Loucy (cell line): ENCODE measurements around the gene GRHL3.

Experiments
- H2AFZ ChIP-seq: fragments of 200-600 bp; sonication (generic); 2 replicates; pipeline ENCODE4 v1.6.0; 2016; ENCODE audit warnings: antibody characterized with exemption, mild to moderate bottlenecking, low read length, moderate library complexity
- H3F3A ChIP-seq: fragments of 200-600 bp; 2 replicates; pipeline ENCODE4 v1.6.0; 2016; ENCODE audit warnings: antibody characterized with exemption, low read depth, mild to moderate bottlenecking
- H3K27me3 ChIP-seq: fragments of 200-600 bp; sonication (generic); 2 replicates; pipeline ENCODE4 v1.6.1; 2014; ENCODE audit warnings: low read length, mild to moderate bottlenecking; ENCODE audit not compliant: insufficient read depth, poor library complexity, severe bottlenecking
- H3K36me3 ChIP-seq: fragments of 200-600 bp; sonication (generic); 2 replicates; pipeline ENCODE4 v1.6.1; 2016; ENCODE audit warnings: low read length; ENCODE audit not compliant: insufficient read depth
- H3K4me1 ChIP-seq: fragments of 200-600 bp; sonication (generic); 2 replicates; pipeline ENCODE4 v1.5.1; 2014; ENCODE audit warnings: low read length, mild to moderate bottlenecking; ENCODE audit not compliant: insufficient read depth, poor library complexity, severe bottlenecking
- H3K4me2 ChIP-seq: fragments of 200-600 bp; sonication (generic); 2 replicates; pipeline ENCODE4 v1.6.0; 2014; ENCODE audit warnings: antibody characterized with exemption, low read length, low read depth, mild to moderate bottlenecking; ENCODE audit not compliant: poor library complexity, severe bottlenecking
- H3K4me3 ChIP-seq: fragments of 200-600 bp; sonication (generic); 2 replicates; pipeline ENCODE4 v1.5.1; 2014; ENCODE audit warnings: low read length, mild to moderate bottlenecking, mixed read lengths; ENCODE audit not compliant: poor library complexity, severe bottlenecking
- H3K79me2 ChIP-seq: fragments of 200-600 bp; sonication (generic); 2 replicates; pipeline ENCODE4 v1.6.1; 2014; ENCODE audit warnings: low read length; ENCODE audit not compliant: insufficient read depth
- H3K9ac ChIP-seq: fragments of 200-600 bp; sonication (generic); 2 replicates; pipeline ENCODE4 v1.6.0; 2014; ENCODE audit warnings: mild to moderate bottlenecking, low read depth, low read length, moderate library complexity; ENCODE audit not compliant: poor library complexity, severe bottlenecking
- H3K9me2 ChIP-seq: fragments of 200-600 bp; sonication (generic); replicated peaks from 2 replicates; pipeline ENCODE4 v1.6.1; 2016; ENCODE audit warnings: low read depth, low read length, mixed read lengths
- H3K9me3 ChIP-seq: fragments of 200-600 bp; sonication (generic); 2 replicates; pipeline ENCODE4 v1.6.1; 2014; ENCODE audit warnings: mild to moderate bottlenecking, antibody characterized with exemption, low read length, low read depth; ENCODE audit not compliant: insufficient read depth
- H4K20me1 ChIP-seq: fragments of 200-600 bp; sonication (generic); 2 replicates; pipeline ENCODE4 v1.6.0; 2014; ENCODE audit warnings: antibody characterized with exemption, low read length, mild to moderate bottlenecking; ENCODE audit not compliant: insufficient read depth, poor library complexity, severe bottlenecking
- CTCF ChIP-seq: fragments of 200-600 bp; sonication (generic); conservative IDR thresholded peaks from 2 replicates; pipeline ENCODE4 v1.5.1; 2014; ENCODE audit warnings: mild to moderate bottlenecking, antibody characterized with exemption, low read length
- EZH2phosphoT487 ChIP-seq: fragments of 200-600 bp; IDR thresholded peaks from 2 replicates; pipeline ENCODE4 v1.6.1; 2018; ENCODE audit warnings: antibody characterized with exemption, mild to moderate bottlenecking, moderate library complexity, borderline replicate concordance

GRHL3 gene

DNA sequence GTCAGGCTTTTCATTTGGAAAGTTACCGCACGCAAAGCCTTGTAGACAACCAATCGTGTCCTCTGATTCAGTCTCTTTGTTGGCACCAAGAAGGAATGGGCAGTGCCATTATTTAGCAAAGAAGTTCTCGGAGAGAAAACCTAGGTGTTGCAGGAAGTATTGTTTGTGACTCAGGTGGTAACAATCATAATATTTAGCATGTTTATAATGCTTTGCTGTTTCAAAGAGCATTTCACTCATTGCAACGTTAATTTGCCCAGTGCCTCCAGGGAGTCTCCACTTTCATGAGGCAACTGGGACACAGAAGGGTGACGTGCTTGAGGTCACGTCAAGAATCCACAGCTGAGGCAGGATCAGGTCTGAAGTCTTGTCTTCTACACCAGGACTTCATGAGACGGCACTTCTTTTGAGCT, 63.0 kb downstream of the GRHL3 start:
- Histone ChIP-seq H4K20me1 (no peaks in the 10 kb centered on the region), H3K4me2 (no peak overlapping the region), H3K36me3 (no peaks in the 10 kb centered on the region), H2AFZ (no peak overlapping the region), H3K9me3 (no peaks in the 10 kb centered on the region), H3K27me3 (no peaks in the 10 kb centered on the region), H3K4me3 (no peak overlapping the region), H3F3A (no peaks in the 10 kb centered on the region), H3K9me2 (no peaks in the 10 kb centered on the region), H3K9ac (no peak overlapping the region), H3K4me1 (no peaks in the 10 kb centered on the region), H3K79me2 (no peaks in the 10 kb centered on the region)
- TF ChIP-seq EZH2phosphoT487 (no peak), CTCF (no peak)

- Histone ChIP-seq H3K27me3 (no peaks in the 10 kb centered on the region), H3K9me2 (no peaks in the 10 kb centered on the region), H3K36me3 (no peaks in the 10 kb centered on the region), H4K20me1 (no peaks in the 10 kb centered on the region), H2AFZ (no peak overlapping the region), H3K9ac (no peak overlapping the region), H3K9me3 (no peaks in the 10 kb centered on the region), H3K79me2 (no peaks in the 10 kb centered on the region), H3F3A (no peaks in the 10 kb centered on the region), H3K4me2 (no peak overlapping the region), H3K4me3 (no peak overlapping the region), H3K4me1 (no peaks in the 10 kb centered on the region)
- TF ChIP-seq EZH2phosphoT487 (no peak), CTCF (no peak)
These were observed 64.3 kb downstream of the GRHL3 start for GRCh38 chr1:24383381-24383940.

DNA sequence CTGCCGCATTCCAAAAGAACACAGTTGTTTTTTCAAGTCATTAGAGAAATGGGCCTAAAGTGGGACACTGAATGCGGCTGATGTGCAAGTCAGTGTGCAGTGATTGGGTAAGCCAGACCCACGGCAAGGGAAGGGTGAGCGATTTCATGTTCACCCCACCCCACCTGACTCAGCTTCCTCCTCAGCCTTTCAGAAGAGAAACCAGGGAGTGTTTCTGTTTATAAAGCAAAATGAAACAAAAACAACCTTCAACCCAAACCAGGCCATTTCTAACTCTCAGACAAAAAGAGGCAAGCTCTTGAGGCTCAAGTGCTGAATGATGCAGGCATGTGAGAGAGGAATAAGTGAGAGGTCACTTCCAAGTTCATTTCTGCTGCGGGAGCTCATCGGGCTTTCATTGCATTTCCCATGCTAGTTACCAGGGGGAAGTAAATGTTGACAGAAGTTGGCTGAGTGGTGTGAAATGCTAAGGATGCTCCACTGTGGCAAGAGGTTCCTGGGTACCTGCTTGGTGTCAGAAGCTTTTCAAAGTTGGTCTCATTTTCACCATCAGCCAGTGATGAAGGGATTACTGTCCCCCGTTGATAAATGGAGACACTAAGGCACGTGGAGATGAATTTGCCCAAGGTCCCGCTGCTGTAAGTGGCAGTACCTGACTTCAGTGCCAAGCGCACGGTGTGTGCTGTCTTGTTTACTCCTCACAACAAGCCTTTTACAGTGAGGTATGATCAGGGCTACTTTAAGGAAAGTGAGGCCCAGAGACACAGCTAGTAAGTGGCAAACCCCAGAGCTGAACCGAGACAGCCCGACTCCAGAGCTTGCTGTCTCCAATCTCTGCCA, 65.3 kb downstream of the GRHL3 start:
- no peak overlapping the region for H3K4me3 ChIP-seq
- no peak overlapping the region for H2AFZ ChIP-seq

More for the DNA sequence above, 65.3 kb downstream of the GRHL3 start:
- Histone ChIP-seq H4K20me1 (no peaks in the 10 kb centered on the region), H3K27me3 (no peaks in the 10 kb centered on the region), H3K9ac (no peak overlapping the region), H3K9me2 (no peaks in the 10 kb centered on the region), H3K79me2 (no peaks in the 10 kb centered on the region), H3F3A (no peaks in the 10 kb centered on the region), H3K9me3 (no peaks in the 10 kb centered on the region), H3K4me1 (no peaks in the 10 kb centered on the region), H3K4me2 (no peak overlapping the region), H3K36me3 (no peaks in the 10 kb centered on the region)
- TF ChIP-seq EZH2phosphoT487 (no peak), CTCF (no peak)
